Occipital lobe (tissue), 2 donors: ENCODE measurements around the gene ALK. TPM values are rescaled to one million over a fixed set of nuclear protein-coding genes. Genes with fewer than 3 reads are reported as not detected.

ENCODE experiments used
- DNase-seq: peaks from one replicate; lab custom pipeline; 2025; lab: John Stamatoyannopoulos, UW
- total RNA-seq: library from RNA; depleted of rRNA; stranded (reverse); fragments of >200 nt; gene quantifications from one replicate; pipeline ENCODE4 v1.2.3, GENCODE V29; 2014

The ALK gene
- total RNA-seq, 1 donor from 2014 or later, result 0.78 TPM

DNA sequence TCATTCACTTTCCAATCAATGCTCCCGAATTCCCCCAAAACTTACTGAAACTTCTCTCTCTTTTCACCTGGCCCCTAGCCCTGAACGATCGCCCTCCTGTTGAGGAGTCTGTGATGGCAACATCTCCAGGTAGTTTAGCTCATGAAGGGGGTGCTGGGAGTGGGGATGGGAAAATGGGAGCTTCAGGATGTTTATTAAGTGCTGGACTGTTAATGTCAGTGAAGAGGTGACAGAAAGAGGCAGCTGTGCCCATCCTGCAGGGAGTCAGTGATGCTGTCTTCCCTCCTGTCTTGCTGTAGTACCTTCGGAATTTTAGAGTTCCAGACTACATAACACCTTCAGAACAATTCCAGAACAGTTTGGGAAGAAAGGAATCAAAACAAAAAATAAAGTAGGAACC, 308.8 kb downstream of the ALK start:
- DNase-seq, result no peak

- DNase-seq, result no peak
These were observed 309.5 kb downstream of the ALK start for GRCh38 chr2:29611850-29612249.

DNA sequence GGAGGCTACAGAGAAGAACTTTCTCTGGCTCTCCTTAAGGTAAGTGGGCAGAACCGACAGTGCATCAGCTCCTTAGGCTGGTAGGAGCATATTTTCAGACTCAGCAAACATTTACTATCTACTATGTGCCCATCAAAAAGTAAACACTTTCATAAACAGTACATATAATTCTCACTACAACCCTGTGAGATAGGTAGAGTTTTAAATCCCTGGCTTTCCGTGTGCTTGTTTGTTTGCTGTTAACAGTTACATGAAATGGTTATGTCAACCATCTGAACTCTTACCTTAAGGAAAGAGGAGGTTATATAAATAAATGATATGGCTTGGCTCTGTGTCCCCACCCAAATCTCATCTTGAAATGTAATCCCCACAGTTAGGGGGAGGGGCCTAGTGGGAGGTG, 310.1 kb downstream of the ALK start:
- DNase-seq, result no peak

GRCh38 chr2:29610569-29610968, 310.8 kb downstream of the ALK start:
- DNase-seq, result no peak

GRCh38 chr2:29607038-29607420, 314.4 kb downstream of the ALK start:
- DNase-seq, result no peak

DNA sequence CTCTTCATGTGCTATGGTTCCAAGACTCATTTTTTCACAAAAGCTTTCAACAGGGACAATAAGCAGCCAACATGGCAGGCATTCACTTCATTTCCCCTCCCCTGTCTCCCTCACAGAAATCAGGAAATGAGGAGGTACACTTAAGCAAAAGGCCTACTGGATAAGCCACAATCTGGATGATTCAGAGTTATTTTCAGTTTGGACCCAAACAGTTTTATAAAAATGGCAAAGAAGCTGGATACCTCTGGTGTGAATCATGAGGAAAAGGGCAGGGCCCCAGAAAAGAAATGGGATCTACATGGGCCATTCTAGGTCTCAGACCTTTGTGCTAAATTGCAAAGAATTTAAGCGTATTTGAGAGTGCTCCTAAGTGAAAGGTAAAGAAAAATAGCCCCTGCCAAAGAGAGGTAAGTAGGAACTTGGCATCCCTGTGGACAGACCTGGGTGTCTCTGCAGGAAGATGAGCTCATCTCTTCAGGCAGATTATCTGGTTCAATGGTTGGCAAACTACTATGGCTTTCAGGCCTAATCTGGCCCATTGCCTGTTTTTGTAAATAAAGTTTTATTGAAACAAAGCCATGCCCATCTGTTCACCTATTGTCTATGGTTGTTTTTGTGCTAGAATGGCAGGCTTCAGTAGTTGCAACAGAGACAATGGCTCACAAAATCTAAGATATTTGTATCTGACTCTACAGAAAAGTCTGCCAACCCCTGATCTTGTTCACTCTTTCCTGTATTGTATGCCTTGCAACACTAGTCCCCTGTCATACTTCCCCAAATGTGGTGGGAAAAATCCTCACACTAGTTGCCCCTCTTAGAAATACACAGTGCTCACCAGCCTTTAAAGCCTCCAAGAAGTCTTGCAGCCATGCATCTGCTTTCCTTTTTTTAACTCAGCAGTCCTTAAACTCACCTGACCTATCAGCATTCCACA, 315.0 kb downstream of the ALK start:
- no peak for DNase-seq

- DNase-seq, result no peak
These were observed 318.0 kb downstream of the ALK start for GRCh38 chr2:29603341-29603740.

DNA sequence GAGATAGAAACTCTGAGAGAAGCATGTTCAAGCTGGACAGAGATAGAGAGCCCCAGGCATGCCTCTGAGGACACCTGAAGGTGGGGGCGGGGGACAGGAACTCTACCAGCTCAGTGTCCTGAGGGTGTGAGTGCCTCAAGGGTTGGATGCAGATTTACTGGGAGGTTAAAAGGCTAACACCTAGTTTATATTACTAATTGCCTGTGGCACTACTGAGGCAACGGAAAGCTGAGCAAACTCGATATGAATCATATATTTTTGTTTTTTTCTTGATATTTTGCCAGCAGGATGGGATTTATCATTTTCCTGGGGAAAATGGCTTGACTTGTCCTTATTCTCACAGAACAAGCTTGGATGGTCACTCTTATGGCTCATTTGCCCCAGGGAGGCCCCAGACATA, 319.5 kb downstream of the ALK start:
- no peak for DNase-seq

DNA sequence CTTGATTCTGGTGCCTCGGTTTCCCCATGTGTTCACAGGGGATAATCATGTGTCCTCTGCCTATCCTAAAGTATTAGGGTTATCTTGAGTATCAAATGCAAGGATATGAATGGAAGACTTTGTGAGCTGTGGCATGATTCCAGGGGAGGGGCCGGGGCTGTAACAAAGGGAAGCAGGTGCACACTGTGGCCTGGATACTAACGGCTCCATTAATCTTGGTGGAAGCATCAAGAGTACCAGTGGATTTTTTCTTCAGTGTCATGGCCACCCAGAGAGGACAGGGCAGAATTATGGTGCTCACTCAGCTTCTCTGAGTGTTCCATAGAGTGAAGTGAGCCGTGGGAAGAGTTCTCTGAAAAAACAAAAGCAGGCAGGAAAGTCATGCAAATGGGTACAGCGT, 320.1 kb downstream of the ALK start:
- DNase-seq, result no peak

DNA sequence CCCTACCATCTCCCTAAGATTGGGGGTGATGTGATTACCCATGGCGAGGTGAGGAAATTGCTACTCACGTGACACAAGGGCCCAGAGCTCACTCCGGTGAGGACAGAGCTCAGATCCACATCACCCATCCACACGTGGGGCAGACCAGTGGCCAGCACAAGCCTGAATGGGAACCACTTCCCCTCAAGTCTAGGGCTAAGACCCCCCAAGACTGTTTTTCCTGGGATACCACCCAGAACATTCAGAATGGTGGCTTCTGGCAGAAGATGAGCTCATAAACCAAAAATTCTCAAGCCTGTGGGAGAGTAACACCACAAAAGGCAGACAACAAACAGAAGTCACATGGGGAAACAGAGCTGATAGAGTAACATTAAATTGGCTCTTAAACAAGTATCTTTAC, 321.4 kb downstream of the ALK start:
- no peak for DNase-seq

GRCh38 chr2:29598978-29599377, 322.4 kb downstream of the ALK start:
- DNase-seq, result no peak

DNA sequence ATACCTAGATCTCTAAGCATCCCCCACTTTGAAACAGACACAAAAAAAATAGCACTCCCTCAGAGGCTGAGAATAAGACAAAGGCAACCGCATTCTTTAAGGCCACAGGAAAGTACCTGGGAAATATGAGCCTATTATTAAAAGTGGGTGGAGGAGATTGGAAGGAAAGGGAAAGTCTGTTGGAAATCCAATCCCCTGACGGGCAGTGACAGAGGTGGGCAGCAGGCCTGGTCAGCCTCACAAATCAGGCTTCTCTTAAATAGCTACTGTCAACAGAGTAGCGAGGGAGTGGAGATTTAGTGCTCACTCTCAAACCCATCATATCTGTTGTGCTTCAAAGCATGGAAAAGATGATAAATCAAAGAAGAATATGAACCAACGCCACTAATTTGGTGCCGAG, 324.4 kb downstream of the ALK start:
- DNase-seq, result no peak

DNA sequence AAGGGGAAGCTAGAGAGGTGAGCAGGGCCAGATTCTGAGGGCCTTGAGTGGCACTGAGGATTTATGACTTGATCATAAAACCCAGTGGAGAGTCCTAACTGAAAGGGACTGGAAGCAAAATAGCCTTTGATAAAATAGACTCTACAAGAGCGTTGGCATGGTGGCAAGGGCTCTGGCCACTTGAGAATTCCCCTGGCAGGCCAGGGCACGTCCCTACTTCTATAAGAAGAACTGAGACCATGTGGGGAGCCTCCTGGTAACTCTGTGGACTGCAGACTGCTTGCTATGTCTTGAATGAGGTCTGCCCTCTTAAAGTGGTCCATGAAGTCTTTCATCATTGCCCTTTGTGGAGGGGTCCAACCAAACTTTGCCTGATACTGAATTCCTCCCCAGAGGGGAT, 324.8 kb downstream of the ALK start:
- DNase-seq, result no peak

DNA sequence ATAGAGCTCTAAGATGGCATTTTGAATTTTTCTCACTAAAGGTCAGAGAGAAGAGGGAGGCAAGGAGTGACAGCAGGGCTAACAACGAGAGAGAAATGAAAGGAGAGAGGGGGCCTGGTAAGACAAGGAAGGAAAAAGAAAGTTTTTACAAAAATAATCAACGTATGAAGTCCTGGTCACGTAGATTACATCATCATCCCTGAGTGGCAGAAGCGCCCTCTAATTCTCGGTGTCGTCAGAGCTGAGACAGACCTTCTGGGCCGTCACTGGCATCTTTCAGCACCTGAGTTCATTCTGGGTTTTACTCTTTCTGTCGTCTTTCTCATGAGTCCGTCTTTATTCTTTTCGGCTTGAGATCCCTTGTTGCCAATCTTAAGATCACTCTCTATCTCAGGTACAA, 329.8 kb downstream of the ALK start:
- DNase-seq, result no peak

DNA sequence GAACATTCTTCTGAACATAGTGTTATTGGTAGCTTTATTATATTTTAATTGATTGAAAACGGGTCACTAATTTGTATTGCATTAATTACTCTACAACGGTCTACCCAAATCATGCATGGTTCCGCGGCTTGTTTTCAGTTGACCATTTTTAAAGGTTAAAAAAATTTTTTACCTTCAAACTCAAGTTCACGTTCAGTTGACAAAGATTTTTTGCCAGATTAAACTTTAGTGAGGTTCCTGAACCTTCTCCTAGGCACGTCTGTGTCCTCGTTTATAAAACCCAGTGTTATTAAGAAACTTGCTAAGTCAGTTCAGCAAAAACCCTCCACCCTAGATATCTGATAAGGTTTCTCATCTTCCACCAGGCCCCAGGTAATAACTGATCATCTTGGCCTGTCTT, 331.2 kb downstream of the ALK start:
- DNase-seq, result no peak

DNA sequence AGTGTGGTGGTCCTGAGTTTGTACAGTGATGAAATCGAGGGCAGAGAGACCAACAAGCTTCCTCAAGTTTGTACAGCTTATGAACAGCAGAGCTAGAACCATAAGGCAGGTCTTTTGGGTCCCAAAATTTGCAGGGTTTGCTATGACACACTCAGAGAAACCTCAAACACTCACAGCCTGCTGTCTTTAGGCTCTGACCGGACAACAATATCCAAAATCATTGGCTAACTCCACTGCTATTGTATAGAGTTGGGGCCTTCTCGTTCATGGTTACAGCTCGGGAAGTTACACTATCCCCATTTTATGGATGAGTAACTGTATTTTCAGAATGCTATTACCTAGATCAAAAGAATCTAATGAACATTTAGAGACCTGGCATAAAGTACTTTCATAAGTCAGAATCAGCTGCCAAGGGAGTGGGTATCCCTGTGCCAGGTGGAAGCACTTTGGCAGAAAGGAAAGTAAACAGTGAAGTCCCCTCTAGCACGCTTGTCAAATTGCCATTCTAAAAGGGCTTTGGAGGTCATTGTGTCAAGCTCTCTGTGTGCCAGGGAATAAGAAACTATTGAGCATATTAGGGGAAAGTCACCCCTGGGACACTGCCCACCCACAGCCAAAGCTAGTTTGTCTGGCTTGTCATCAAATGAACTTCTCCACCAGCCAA, 331.8 kb downstream of the ALK start:
- DNase-seq, result no peak

DNA sequence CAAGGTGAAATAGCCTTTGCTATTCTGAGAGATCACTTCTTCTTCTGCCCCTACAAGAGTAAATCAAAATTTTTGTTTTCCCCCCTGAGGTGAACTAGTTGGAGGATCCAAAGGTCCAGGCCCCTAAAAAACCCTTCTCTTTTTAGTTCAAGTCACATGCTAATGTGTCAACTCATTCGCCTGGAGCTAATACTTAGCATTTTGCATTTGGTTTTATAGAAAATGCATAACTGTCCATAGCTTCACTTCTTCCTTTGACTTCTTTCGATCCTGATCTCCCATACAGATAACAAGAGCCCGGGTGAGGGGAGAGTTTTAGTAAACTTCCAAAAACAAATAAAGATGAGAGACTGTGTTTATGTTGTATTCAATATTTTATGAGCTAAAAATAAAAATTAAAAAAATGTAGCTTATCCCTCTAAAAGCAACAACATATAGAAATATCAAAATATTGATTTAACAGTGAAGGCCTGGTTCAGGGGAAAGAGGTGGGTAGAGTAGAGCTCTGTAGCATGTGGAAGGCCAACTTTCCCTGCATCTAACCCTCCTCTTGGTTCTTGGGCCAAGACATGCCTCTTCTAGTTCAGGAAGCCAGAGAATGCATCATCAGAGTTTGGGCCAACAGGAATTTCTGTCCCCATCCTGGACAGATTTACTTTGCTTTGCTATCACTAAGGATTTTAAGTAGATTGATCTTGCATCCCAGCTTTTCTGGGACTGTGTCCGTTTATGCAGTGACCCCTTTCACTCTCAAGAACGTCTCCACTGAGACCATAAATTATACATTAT, 333.8 kb downstream of the ALK start:
- no peak for DNase-seq

DNA sequence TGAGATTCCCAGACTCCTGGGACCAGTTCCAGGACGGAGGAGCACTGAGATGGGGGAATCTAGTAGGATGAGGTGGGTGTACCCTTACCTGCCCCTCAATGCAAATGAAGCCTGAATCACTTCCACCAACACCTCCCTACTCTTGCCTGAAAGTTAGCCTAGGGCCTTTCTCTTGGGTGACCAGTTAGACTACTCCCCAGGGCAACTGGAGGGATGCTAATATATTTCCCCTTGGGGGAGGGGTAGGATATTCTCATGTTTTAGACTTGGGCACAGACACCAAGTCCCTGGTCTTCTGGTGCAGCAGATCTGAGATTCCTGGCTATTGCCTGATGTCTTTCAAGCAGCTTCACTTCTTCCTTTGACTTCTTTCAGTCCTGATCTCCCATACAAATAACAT, 334.5 kb downstream of the ALK start:
- no peak for DNase-seq

DNA sequence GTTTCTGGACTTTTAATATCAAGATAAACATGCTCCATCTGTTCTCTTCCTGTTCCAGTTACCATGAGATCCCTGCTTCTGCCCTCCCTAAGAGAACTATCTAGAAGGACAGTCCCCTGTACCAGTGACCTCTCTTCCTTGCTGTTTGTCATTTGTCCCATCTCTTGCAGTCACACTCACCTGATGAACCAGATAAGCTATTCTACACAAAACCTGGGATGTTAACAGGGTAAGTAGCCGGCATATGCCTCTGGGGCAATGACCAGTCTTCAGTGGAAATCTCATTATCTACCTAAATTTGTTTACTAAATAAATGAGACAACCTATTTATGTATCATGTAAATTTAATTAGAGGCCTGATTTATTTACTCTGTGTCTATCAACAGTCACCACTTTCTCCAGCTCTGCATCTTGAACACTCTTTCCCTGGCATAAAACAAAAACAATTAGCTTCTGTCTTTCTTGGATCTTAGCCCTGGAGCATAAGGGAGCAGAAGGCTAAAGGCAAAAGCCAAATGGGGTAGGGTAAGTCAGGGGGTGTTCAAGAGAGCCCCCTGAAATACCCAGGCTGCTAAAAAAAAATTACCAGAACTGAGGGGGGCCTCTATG, 337.7 kb downstream of the ALK start:
- no peak for DNase-seq

- DNase-seq, result no peak
These were observed 338.3 kb downstream of the ALK start for GRCh38 chr2:29583104-29583503.

DNA sequence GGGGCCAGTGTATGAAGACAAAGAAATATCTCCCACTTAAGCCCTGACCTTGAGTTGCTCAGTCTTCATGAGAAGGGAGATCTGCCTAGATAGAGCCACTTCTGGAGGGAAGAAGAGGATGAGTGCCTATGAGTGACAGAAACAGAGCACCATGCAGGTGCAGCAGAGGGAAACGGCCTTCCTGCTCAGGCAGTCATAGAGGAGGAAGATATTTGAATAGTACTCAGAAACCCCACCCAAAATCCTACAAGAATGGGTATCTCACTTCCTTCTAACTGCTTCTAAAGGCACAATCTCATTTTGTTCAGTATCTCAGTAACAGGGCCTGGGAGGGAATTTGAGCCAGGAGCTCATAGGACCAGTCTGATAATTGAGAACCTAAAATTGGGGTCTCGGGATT, 339.3 kb downstream of the ALK start:
- DNase-seq, result no peak

DNA sequence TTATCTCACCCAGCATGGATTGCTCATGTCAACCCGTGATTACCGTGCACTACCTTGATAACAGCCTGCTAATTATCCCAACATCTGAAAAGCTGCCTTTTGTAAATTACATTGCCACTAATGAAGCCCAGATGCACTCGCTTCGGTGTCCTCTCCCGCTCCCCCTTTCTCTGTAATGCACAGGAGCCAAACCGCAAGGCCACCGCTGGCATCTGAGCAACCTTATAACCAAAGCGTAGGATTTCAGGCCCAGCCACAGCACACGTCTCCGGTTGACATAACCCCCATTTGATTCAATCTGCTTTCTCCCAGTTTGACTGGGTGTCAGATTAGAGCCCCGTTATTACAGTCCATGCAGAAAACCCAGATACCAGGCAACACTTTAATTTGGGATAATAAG, 341.2 kb downstream of the ALK start:
- DNase-seq, result no peak
